ENCODE data around the gene MRPS12.

- TF ChIP-seq GATA2 (IDR thresholded peaks at IDR 0.05; ENCODE audit: low read depth, low read length) (no peak), GATA3 (IDR thresholded peaks at IDR 0.05; ENCODE audit: low read depth, low read length) (no peak)
Observed at GRCh38 chr19:38941979-38942378, 11.2 kb downstream of the MRPS12 start.
